Type B pancreatic cell (in vitro differentiated cells): ENCODE measurements around the gene B9D2. TPM values are rescaled to one million over a fixed set of nuclear protein-coding genes. Genes with fewer than 3 reads are reported as not detected.

Source experiments
- DNase-seq: peaks from one replicate; pipeline ENCODE4 v3.0.0; 2021; ENCODE audit warnings: mixed read lengths; ENCODE audit not compliant: unreplicated experiment; ENCODE audit errors: extremely low spot score
- H3K27ac Mint-ChIP-seq: 2 replicates; pipeline ENCODE4 v1.8.0; 2021; ENCODE audit warnings: mild to moderate bottlenecking, mixed read lengths
- H3K27me3 Mint-ChIP-seq: 2 replicates; pipeline ENCODE4 v1.8.0; 2021; ENCODE audit warnings: mixed read lengths
- H3K36me3 Mint-ChIP-seq: 2 replicates; pipeline ENCODE4 v1.8.0; 2021; ENCODE audit warnings: mixed read lengths
- H3K4me1 Mint-ChIP-seq: one replicate; pipeline ENCODE4 v1.8.0; 2021; ENCODE audit warnings: mixed read lengths; ENCODE audit not compliant: unreplicated experiment
- H3K4me3 Mint-ChIP-seq: 2 replicates; pipeline ENCODE4 v1.8.0; 2021; ENCODE audit warnings: mild to moderate bottlenecking, mixed read lengths
- H3K9me3 Mint-ChIP-seq: 2 replicates; pipeline ENCODE4 v1.8.0; 2021; ENCODE audit warnings: mixed read lengths
- CTCF ChIP-seq: fragments of 200-600 bp; sonication (generic); conservative IDR thresholded peaks from 2 replicates; pipeline ENCODE4 v1.5.0; 2021; ENCODE audit warnings: antibody characterized with exemption, mild to moderate bottlenecking
- total RNA-seq: library from RNA; stranded (reverse); gene quantifications from 2 replicates; pipeline ENCODE4 v1.2.1, GENCODE V29; 2021; ENCODE audit warnings: low replicate concordance

The B9D2 gene
- total RNA-seq, 1 donor from 2014 or later = 8.8 TPM

GRCh38 chr19:41318696-41319499, 45.1 kb downstream of the B9D2 start:
- H3K27ac Mint-ChIP-seq = no peak overlapping the region

GRCh38 chr19:41316306-41316920, 47.5 kb downstream of the B9D2 start:
- no peaks in the 10 kb centered on the region for H3K27me3 Mint-ChIP-seq
- peaks cover 16% of the 10 kb centered on the region for H3K4me1 Mint-ChIP-seq
- TF ChIP-seq CTCF = no peak
- H3K9me3 Mint-ChIP-seq = no peaks in the 10 kb centered on the region
- H3K4me3 Mint-ChIP-seq = no peak overlapping the region
- peaks cover 17% of the 10 kb centered on the region for H3K36me3 Mint-ChIP-seq
- DNase-seq = no peak
- H3K27ac Mint-ChIP-seq = no peak overlapping the region

More at GRCh38 chr19:41318696-41319499, 45.1 kb downstream of the B9D2 start:
- Mint-ChIP-seq H3K4me1 (peaks cover 10% of the 10 kb centered on the region), H3K9me3 (no peaks in the 10 kb centered on the region), H3K36me3 (peaks cover 11% of the 10 kb centered on the region), H3K27me3 (no peaks in the 10 kb centered on the region), H3K4me3 (no peak overlapping the region)
- no peak for TF ChIP-seq CTCF
- DNase-seq = no peak

- Mint-ChIP-seq H3K4me1 (peaks cover 35% of the 10 kb centered on the region), H3K36me3 (peaks cover 15% of the 10 kb centered on the region), H3K4me3 (peak overlapping the region; percentile 100), H3K27me3 (no peaks in the 10 kb centered on the region), H3K9me3 (no peaks in the 10 kb centered on the region), H3K27ac (peak overlapping the region; percentile 64)
- no peak for TF ChIP-seq CTCF
- DNase-seq = no peak
Measured at GRCh38 chr19:41311613-41312012, 52.3 kb downstream of the B9D2 start.

- TF ChIP-seq CTCF = no peak
- Mint-ChIP-seq H3K36me3 (peaks cover 13% of the 10 kb centered on the region), H3K27me3 (no peaks in the 10 kb centered on the region), H3K27ac (peak overlapping the region; percentile 96), H3K4me3 (peak overlapping the region; percentile 100), H3K9me3 (no peaks in the 10 kb centered on the region), H3K4me1 (peaks cover 35% of the 10 kb centered on the region)
- DNase-seq = no peak
Measured at GRCh38 chr19:41311072-41311471, 52.9 kb downstream of the B9D2 start.

GRCh38 chr19:41310033-41310831, 53.7 kb downstream of the B9D2 start, which contains the start of gene CCDC97:
CCDC97 (plus strand) TSS chr19:41310172; CDS start chr19:41310311, 139 bp downstream.
- H3K4me1 Mint-ChIP-seq = peaks cover 35% of the 10 kb centered on the region
- H3K9me3 Mint-ChIP-seq = no peaks in the 10 kb centered on the region
- H3K36me3 Mint-ChIP-seq = peaks cover 11% of the 10 kb centered on the region
- H3K27me3 Mint-ChIP-seq = no peaks in the 10 kb centered on the region
- peak within 1 kb of the TSS; percentile 100 for H3K4me3 Mint-ChIP-seq
- H3K27ac Mint-ChIP-seq = peak within 1 kb of the TSS; percentile 96
- TF ChIP-seq CTCF = no peak
- DNase-seq = peak; percentile 90
